Stimulated activated CD4-positive, alpha-beta T cell treated with anti-CD3 and anti-CD28 coated beads, Interleukin-2, amount 100 ng/mL, for 4 hours (primary cell): ENCODE measurements around the gene TPRKB.
A peak's percentile ranks its signal among the peaks of the same experiment; 100 is the strongest.
"Not testable (repeated sequence)": the region's sequence is repeated elsewhere in the genome, so short reads cannot be mapped to it uniquely, and the experiment has no call there.

ENCODE experiments used
- DNase-seq: peaks from one replicate; pipeline ENCODE4 v3.0.0-alpha.2; 2020; ENCODE audit warnings: low read depth

Gene TPRKB

DNA sequence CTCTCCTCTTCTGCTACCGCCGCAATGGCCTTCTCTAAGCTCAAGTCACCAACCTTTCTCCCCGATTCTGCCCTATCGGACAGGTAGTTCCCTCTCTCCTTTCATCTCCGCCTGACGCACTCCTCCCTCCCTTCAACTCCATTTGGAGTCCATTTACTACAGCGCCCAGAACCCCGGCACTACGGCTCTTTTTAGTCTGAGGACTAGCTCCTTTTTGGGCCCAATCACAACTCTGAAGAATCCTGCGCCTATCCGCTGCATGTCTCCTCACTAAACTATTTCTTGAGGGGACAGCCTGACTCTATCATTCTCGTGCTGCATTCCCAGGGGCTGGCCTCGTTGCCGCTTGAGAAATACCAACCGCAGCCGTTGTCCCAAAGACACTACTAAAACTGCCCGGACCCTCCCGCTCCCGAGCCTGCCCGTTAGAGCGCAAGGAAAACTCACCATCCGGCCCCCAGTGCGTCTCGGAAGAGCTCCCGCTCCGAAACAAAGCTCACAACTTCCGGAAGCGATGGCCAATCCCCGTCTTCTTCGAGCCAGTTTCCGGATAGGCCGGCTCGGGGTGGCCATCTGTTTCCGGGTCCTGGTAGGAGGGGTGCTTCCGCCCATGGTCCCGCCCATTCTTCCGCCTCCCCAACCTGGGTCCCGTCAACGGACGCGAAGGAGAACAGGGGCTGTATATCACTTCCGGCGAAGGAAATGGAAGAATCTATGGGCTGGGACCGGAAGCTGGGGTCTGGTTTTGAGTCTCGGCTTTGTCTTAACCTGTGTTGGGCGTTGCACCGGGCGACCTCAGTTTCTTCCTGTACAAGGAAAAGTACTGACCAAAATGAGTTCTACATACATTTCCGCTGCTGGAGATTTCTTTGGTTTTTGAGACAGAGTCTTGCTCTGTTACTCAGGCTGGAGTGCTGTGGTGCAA, at the start of gene TPRKB:
TSS of gene TPRKB (minus strand) at position 491 of the 925 bp plus-strand sequence. CDS start 2,776 bp downstream, outside the sequence.
- peak; percentile 92 for DNase-seq

DNA sequence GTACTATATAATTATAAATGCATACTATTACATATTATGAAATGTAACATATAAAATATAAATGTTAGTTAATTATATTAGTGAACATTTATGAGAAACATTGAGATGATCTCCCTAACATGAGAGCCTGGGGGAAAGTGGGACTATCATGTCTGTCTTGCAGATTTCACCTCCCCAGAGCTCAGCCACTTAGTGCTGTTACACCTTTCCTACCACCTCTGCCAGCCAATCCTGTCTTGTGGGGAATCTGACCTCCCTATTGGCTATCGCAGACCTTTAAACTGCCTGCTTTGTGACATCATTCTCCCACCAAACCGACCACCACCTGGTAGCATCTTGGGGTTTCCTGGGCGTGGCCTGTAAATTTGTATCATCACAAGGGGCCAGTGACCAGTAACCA, 46.7 kb upstream of the TPRKB start, which contains the start of gene C2orf78:
TSS of gene C2orf78 (plus strand) at position 301 of the 400 bp plus-strand sequence. CDS start 127 bp downstream, outside the sequence.
- not testable (repeated sequence) for DNase-seq

DNA sequence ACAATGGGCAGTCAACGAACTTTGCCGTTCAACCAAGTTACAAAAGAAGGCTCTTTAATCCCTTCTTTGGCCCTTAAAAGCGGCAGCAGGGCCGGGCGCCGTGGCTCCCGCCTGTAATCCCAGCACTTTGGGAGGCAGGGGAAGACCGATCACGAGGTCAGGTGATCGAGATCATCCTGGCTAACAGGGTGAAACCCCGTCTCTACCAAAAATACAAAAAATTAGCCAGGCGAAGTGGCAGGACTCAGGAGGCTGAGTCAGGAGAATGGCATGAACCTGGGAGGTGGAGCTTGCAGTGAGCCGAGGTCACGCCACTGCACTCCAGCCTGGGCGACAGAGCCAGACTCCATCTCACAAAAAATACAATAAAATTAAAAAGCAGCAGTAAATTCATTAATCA, 46.3 kb upstream of the TPRKB start:
- not testable (repeated sequence) for DNase-seq

DNA sequence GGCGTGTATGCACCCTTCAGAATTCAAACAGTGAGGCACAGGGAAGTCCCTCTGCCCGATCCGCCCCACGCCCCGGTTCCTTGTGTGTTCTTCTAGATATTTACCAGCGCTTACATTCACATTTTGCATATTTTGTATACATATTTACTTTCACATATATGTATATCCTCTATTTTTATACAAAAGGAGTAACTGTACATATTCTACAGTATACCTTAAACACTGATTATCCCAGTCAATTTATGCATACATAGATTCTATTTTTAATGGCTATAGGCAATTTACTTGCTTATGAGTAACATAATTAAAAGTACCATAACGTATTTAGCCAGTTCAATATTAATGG, 43.1 kb upstream of the TPRKB start:
- no peak for DNase-seq

DNA sequence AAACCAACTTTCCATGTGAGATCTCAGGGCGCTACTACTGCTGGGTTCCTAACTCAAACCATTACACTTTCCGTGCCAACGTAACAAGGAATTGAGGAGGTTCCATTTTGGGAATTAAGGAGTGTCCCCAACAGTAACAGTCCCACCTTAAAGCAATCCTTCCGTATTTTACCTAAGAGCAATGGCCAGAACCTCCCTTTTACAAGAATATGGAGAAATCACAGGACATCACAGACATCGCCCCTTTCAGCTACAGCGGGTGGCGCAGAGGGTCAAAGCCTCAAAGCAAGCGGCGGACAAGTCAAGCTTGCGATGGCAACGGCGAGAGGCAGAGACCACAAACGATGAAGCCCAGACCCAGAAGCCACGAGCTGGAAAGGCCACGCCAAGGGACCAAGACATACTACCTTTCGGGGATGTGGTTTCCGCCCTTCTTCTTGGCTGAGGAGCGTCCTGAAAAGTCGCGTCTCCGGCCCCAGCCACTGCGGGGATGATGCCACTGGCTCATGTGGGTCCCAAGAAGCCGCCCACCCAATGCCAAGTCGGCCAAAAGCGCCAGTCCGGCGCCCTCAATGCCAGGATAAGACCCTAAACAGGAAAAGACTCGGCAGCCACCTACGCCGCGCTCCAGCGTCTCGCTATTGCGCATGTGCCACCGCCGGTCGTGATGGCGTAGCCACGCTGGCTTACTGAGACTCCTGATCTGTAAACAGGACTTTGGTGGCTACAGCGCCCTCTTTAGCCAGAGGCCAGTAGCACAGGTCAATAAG, 42.5 kb upstream of the TPRKB start, which contains the start of gene DUSP11:
TSS of gene DUSP11 (minus strand) at position 637 of the 770 bp plus-strand sequence. CDS start at position 508, 129 bp downstream.
- DNase-seq: peak; percentile 94

DNA sequence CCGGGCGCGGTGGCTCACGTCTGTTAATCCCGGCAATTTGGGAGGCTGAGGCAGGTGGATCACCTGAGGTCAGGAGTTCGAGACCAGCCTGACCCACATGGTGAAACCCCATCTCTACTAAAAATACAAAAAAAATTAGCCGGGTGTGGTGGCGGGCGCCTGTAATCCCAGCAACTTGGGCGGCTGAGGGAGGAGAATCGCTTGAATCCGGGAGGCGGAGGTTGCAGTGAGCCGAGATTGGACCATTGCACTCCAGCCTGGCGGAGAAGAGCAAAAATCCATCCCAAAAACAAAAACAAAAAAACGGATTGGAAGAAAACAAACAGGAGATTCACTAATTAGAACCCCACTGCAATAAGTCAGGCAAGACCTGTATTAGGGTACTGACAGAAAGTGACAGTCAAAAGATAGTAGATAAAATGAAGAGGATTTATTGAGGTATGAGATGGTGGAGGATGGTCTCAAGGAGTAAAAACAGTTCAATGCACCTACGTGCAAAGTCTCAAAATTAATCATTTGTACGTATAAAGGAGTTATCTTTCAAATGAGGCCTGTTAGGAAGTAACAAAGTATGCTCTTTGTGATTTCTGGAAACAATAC, 41.8 kb upstream of the TPRKB start:
- not testable (repeated sequence) for DNase-seq

DNA sequence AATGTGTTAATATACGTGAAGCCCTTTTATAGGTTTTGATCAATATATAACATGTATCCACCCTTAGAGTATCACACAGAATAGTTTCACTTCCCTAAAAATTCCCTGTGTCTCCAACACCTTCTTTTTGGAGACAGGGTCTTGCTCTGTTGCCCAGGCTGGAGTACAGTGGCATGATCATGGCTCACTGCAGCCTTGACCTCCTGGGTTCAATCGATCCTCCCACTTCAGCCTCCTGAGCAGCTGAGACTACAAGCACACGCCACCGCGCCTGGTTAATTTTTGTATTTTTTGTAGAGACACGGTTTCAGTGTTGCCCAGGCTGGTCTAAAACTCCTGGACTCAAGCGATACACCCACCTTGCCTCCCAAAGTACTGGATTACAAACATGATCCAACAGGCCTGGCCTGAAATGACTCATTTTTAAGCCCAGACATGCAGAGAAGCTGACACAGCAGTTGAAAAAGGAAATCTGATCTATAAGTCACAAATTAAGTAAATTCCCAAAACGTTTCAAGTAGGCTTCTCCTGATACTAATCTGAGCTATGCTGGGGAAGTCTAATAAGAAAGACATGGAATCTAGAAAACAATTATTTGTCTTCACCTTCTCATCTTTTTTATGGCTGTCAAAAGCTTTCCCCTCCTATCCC, 39.8 kb upstream of the TPRKB start:
- no peak for DNase-seq

DNA sequence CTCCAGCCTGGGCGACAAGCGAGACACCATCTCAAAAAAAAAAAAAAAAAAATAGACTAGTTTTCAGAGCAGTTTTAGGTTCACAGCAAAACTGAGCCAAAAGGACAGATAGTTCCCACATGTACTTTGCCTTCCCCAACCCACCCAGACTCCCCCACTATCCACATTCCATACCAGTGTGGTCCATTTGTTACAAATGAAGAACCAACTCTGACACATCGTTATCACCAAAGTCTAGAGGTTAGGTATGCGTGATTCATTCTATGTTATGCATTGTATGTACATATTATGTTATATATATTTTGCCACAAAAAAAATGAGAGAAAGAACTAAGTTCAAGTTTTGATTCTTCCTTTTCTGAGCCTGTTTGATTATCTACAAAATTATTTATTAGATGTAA, 39.2 kb upstream of the TPRKB start:
- no peak for DNase-seq

DNA sequence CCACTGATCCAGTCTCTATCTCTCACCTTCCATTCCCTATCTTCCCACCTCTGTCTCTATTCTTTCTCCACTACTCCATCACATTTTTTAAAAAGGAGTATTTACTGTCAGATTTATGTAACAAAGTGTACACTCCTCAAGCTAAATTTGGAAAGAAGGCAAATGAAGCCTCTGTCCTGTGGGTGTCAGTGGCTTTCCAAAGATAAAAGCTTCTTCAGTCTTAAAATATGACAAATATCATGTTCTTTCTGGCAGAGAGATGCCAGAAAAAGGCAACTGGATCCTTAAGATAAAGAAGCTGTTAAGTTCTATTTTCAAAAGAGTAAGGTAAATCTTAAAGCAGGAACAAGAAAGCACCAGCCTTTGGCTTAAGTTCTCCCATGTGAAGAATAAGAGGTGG, 35.7 kb upstream of the TPRKB start:
- DNase-seq: no peak

DNA sequence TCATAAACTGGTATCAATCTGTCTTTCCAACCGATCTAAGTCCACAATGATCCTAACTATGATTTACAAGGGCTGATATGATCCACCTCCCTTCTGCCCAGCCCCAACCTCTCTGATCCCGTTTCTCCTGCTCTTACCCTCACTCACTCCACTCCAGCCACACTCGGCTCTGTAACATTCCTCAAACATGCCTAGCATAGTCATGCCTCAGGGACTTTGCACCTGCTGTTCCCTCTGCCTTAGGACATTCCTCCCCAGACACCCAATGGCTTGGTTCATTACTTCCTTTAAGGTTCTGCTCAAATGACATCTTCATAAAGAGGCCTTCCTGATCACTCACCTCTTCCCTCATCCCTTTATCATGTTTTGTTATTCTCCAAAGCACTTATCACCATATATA, 33.6 kb upstream of the TPRKB start:
- DNase-seq: no peak

DNA sequence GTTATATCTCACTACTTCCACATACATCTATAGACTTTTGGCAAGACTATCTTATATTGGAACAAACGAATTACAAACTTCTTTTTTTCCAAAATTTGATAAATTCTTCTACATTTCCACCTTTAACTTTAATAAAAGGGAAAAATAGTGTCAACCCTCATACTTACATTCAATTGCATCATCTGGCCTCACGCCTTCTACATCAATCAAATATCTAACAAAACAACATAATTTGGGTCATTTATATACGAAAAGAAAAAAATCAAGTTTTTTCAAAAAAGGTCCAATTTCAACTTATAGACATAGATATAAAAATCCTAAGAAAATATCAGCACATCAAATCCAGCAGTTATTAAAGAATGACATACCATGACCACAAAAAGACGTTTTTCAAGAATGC, 29.8 kb upstream of the TPRKB start:
- no peak for DNase-seq

DNA sequence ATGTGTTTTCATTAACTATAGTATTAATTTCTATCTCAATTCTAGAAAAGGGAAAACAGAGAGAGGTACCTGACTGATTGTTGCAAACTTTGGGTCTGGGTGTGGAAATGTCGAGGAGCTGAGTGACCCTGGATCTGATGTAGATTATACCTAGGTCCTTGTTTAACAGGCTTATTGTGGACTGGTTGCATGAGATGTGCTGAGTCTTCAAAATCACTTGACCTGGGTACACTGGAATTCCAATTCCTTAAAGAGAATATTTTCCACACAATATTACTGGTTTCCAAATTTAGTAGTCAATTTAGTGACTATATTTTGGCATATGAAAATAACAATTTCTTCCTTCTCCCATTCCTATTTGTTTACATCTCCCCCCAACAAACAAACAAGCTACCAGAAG, 29.2 kb upstream of the TPRKB start:
- no peak for DNase-seq

DNA sequence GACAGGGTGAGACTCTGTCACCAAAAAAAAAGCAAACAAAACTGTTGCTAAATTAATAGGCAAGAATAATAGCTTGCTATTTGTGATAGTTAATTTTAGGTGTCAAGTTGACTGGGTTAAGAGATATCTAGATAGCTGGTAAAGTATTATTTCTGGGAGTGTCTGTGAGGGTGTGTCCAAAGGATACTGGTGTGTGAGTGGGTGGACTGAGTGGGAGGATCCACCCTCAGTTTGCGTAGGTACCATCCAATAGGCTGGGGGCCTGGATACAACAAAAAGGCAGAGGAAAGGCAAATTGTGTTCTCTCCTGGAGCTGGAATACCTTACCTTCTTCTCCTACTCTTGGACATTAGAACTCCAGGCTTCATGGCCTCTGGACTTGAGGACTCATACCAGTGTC, 27.8 kb upstream of the TPRKB start:
- no peak for DNase-seq

DNA sequence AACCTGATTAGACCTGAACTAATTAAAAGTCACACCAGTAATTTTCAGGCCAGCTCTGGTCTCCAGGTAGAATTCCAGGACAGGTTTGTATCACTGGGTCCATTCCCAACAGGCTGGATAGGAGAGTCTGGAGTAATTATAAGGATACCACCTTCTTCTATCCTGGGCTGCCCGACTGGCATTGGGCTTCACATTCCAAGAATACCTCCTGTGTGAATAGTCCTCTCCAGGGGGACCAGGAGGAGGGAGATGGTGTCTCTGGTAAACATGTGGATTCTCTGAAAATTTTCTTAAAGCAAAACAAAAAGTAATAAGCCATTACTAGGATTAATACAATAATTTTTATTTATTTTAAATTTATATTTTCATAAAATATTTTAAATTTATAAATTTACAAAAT, 25.4 kb upstream of the TPRKB start:
- no peak for DNase-seq

DNA sequence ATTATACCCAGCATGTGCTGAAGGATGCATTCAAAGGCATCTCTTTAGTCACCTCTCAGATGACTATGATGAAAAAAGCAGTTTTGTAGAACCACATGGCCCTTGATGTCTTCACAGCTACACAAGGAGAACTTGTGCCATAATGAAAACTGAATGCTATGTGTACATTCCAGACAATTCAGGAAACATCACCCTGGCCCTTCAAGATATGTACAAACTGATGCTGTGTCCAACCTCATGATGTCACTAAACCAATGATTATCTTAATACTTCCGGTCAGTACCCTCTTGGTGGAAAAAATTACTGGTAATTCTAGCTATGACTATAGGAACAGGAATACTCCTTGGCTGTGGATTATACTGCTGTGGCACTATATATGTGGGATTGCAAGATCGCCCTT, 22.8 kb upstream of the TPRKB start:
- DNase-seq: no peak

DNA sequence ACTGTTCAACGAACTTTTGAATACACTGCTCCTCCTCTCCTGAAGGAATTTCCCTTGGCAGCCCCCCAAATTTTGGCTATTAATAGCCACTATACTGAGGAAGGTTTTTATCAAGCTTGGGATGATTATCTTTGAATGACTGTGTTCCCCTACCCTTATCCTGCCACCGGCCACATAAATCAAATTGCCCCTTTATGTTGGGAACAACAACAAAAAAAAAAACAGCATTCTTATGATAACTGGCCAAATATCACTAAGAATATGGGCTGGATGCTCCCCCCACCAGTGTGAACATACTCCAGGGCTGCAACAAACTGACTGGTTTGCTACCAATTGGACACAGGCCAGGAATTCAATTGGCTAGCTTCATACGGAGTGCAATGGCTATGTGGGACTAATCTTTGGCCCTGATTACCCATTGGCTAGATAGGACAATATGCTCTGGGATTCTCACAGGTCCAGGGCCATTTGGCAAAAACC, 22.2 kb upstream of the TPRKB start:
- no peak for DNase-seq

DNA sequence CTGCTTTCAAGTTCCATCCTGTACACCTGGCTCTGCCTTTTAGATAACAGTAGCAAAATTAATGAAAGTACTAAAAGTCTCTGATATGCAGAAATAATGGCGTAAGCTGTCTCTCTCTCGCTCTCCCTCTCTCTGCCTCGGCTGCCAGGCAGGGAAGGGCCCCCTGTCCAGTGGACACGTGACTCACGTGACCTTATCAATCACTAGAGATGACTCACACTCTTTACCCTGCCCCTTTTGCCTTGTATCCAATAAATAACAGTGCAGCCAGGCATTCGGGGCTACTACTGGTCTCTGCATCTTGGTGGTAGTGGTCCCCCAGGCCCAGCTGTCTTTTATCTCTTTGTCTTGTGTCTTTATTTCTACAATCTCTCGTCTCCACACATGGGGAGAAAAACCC, 17.2 kb upstream of the TPRKB start:
- DNase-seq: not testable (repeated sequence)

DNA sequence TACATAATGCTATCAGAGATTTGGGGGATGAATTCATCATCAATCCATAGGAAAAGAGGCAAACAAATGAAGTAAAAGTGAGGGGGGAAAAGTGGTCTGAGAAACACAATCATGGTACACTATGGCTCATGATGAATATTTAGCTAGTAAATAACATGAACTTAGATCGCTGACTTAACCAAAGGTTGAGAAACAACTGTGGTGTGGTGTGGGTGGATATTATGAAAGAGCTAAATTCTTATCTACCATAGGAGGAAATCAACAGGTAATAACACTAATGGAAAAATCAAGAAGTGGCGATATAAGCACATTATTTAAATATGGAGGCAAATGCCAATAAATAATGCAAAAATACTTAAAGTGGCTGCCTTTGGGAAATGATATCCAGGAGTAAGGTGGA, 12.2 kb upstream of the TPRKB start:
- DNase-seq: no peak

DNA sequence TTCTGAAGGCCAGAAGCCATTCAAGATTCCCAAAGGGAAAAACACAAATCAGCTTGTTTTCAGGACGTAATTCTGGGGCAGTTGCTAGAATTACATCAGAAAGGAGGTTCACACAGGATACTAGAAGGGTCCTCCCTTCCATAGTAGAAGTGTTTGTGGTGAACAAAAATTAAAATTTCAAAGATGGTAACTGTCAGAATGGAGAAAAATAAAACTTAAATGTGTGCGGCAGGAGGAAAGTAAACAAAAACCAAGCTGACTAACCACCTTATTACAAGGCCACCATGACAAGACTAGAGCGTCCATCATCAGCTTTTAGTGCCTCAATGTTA, 9.7 kb upstream of the TPRKB start:
- DNase-seq: no peak

DNA sequence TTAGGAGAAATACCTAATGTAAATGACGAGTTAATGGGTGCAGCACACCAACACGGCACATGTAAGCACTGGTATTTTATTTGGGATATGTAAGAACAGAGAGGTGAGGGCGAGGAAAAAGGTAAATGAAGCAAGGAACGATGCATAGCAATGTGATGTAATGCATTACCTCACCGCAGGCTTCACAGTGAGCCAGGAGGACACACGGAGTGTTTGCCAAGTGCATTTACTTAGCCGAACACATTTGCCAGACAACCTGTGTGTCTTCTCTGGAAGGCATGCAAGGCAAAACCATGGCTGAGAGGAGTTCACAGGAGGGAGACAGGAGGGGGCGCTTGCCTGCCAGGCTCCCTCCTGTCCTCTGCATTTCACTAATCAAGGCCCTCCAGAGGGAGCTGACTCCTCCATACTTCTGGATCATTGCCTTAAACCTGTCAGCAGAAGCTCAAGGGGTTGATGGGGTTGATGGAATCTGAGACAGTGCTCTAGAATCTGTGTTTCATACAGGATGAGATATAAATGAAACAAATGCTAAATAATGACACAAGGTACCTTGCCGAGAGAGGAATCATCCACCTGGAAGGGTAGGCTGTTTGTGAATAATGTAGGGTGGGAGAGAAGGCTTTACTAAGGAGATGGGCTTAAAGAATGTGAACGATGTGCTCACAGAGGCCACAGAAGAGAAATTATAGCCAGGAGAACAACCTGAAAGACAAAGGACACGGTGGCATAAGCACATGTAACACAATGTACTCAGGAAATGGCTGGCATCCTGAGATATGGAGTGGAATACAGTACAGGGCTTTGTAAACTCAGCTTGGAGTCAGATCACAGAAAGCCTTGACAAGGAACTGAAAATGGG, 9.1 kb upstream of the TPRKB start:
- no peak for DNase-seq

DNA sequence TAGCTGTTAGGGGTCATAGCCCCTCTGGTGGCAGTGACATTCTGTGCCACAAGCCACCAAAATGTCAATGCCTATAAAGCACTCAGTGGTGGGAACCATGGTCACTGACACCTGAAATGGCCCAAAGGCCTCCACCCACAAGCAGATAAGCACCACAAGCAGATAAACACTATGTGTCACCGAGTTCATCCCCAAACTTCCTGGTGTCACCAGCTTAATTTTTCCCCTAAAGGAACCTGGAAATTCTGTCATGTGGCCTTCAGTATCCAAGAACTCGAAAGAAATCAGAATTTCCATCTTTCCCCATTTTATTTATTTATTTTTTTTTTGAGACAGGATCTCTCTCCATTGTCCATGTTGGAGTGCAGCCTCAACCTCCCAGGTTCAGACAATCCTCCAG, 3.6 kb upstream of the TPRKB start:
- DNase-seq: no peak
